ENCODE measurements around the gene CFAP299. TPM values are rescaled to one million over a fixed set of nuclear protein-coding genes. Genes with fewer than 3 reads are reported as not detected.

CFAP299 gene
- total and polyA plus RNA-seq, 9 of the 15 experiments (the other 6 are each of a cell fraction or from before 2014, with no cell fraction given): 0.09 to 3.0 (median 0.76) TPM

DNA sequence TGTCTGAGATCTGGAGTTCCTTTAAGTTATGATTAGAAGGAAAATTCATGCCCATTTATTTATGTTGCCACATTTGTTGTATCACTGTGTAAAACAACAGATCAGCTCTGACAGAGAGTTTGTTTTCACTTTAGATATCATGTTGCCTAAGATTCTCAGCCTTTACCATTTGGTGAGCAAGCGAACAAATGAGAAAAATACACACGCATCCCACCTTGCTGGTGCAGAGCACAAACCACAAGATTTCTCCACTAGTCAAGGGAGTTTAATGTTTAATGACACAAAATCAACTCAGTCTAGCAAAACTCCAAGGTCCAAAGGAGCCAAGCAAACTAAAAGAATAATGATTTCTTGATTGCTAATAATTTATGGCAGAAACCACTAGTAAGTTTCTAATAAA, 41.3 kb upstream of the CFAP299 start:
- Histone ChIP-seq H3K27me3 (ENCODE audit: control insufficient read depth in 2 of 2, insufficient read depth in 2 of 2, low read length in 2 of 2) (no peaks in the 10 kb centered on the region), H3K79me2 (ENCODE audit: control insufficient read depth, insufficient read depth, low read length) (no peaks in the 10 kb centered on the region), H3K9me1 (ENCODE audit: control insufficient read depth, insufficient read depth, low read length) (no peaks in the 10 kb centered on the region), H3K4me3 (no peak overlapping the region), H3K9ac (ENCODE audit: insufficient read depth in 1 of 2, low read depth in 2 of 2, low read length in 2 of 2) (no peak overlapping the region), H3K9me3 (replicated peaks; ENCODE audit: control insufficient read depth, insufficient read depth, low read depth, low read length) (no peaks in the 10 kb centered on the region), H2AFZ (ENCODE audit: low read depth, low read length) (no peak overlapping the region), H3K4me1 (replicated peaks in 1 of 2; ENCODE audit: control insufficient read depth in 2 of 2, insufficient read depth in 2 of 2, low read length in 2 of 2) (no peaks in the 10 kb centered on the region), H3K36me3 (ENCODE audit: control insufficient read depth, insufficient read depth, low read length) (no peaks in the 10 kb centered on the region), H3K4me2 (ENCODE audit: insufficient read depth, low read length) (no peak overlapping the region), H4K20me1 (replicated peaks; ENCODE audit: control insufficient read depth, insufficient read depth, low read length) (no peaks in the 10 kb centered on the region), H3K27ac (ENCODE audit: extremely low read depth, low read depth, low read length) (no peak overlapping the region)
- in situ Hi-C loops (cut with MboI) (no loop called here), intact Hi-C loops (cut with micrococcal nuclease) (no loop called here)
- BruUV-seq (replicated peaks): no TSS peak
- WGBS (ENCODE audit: insufficient coverage, low coverage, missing lambda C conversion rate): 80% methylated on average over 2 of the region's 2 CpGs
- ChIA-PET CTCF (ENCODE audit: low intra/inter-chr PET ratio) (no interaction called here), POLR2A (interaction anchor here (0.6 to 1.1 kb wide), 2 partner anchors 13 to 362 kb away, joined by 3 read pairs; no protein-coding TSS in a partner anchor)
- DNase-seq (ENCODE audit: extremely low read depth in 1 of 4, low spot score in 3 of 4) (no peak), FAIRE-seq (peak; percentile 35), ATAC-seq (no peak)
- TF ChIP-seq, protein P1, sequence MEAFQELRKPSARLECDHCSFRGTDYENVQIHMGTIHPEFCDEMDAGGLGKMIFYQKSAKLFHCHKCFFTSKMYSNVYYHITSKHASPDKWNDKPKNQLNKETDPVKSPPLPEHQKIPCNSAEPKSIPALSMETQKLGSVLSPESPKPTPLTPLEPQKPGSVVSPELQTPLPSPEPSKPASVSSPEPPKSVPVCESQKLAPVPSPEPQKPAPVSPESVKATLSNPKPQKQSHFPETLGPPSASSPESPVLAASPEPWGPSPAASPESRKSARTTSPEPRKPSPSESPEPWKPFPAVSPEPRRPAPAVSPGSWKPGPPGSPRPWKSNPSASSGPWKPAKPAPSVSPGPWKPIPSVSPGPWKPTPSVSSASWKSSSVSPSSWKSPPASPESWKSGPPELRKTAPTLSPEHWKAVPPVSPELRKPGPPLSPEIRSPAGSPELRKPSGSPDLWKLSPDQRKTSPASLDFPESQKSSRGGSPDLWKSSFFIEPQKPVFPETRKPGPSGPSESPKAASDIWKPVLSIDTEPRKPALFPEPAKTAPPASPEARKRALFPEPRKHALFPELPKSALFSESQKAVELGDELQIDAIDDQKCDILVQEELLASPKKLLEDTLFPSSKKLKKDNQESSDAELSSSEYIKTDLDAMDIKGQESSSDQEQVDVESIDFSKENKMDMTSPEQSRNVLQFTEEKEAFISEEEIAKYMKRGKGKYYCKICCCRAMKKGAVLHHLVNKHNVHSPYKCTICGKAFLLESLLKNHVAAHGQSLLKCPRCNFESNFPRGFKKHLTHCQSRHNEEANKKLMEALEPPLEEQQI (IDR thresholded peaks at IDR 0.05): no peak
- TF ChIP-seq NFXL1 (CRISPR knock-in tag; IDR thresholded peaks at IDR 0.05) (no peak), ZSCAN32 (CRISPR knock-in tag; IDR thresholded peaks at IDR 0.05) (no peak), HMG20B (CRISPR knock-in tag; IDR thresholded peaks at IDR 0.05) (no peak), ZNF134 (CRISPR knock-in tag; conservative IDR thresholded peaks at IDR 0.05) (no peak)
- TF ChIP-seq, protein P2, sequence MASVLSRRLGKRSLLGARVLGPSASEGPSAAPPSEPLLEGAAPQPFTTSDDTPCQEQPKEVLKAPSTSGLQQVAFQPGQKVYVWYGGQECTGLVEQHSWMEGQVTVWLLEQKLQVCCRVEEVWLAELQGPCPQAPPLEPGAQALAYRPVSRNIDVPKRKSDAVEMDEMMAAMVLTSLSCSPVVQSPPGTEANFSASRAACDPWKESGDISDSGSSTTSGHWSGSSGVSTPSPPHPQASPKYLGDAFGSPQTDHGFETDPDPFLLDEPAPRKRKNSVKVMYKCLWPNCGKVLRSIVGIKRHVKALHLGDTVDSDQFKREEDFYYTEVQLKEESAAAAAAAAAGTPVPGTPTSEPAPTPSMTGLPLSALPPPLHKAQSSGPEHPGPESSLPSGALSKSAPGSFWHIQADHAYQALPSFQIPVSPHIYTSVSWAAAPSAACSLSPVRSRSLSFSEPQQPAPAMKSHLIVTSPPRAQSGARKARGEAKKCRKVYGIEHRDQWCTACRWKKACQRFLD (CRISPR knock-in tag; IDR thresholded peaks at IDR 0.05): no peak
- TF ChIP-seq, protein P3, sequence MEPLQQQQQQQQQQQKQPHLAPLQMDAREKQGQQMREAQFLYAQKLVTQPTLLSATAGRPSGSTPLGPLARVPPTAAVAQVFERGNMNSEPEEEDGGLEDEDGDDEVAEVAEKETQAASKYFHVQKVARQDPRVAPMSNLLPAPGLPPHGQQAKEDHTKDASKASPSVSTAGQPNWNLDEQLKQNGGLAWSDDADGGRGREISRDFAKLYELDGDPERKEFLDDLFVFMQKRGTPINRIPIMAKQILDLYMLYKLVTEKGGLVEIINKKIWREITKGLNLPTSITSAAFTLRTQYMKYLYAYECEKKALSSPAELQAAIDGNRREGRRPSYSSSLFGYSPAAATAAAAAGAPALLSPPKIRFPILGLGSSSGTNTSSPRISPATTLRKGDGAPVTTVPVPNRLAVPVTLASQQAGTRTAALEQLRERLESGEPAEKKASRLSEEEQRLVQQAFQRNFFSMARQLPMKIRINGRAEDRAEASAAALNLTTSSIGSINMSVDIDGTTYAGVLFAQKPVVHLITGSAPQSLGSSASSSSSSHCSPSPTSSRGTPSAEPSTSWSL (CRISPR knock-in tag; IDR thresholded peaks at IDR 0.05; ENCODE audit: borderline replicate concordance): no peak

Data from K562 (cell line).